WTC11 (cell line): ENCODE measurements around the gene QKI. TPM values are rescaled to one million over a fixed set of nuclear protein-coding genes. Genes with fewer than 3 reads are reported as not detected.

ENCODE experiments used
- ATAC-seq: fragments of 200-7000 bp; cut with Tn5 transposase; 2 replicates; pipeline ENCODE4 v1.10.0; 2021; ENCODE audit warnings: mild to moderate bottlenecking, moderate library complexity
- CTCF ChIA-PET: fragments of 300-600 bp; sonication (Branson Sonifier 250); formaldehyde crosslinking; loops from one replicate; lab custom pipeline; 2021; ENCODE audit warnings: antibody characterized with exemption; lab: Charles Lee
- POLR2A ChIA-PET: fragments of 350-600 bp; sonication (Branson Sonifier 250); formaldehyde crosslinking; loops from one replicate; lab custom pipeline; 2021; ENCODE audit warnings: antibody characterized with exemption; lab: Charles Lee
- DNase-seq: peaks from one replicate; pipeline ENCODE4 v3.0.0; 2021; ENCODE audit warnings: low spot score
- H3K27ac Mint-ChIP-seq: 2 replicates; pipeline ENCODE4 v1.8.0; 2021; ENCODE audit warnings: mixed read lengths
- H3K27me3 Mint-ChIP-seq: 2 replicates; pipeline ENCODE4 v1.8.0; 2021; ENCODE audit warnings: low read depth, mild to moderate bottlenecking, moderate library complexity, mixed read lengths
- H3K36me3 Mint-ChIP-seq: 2 replicates; pipeline ENCODE4 v1.8.0; 2021; ENCODE audit warnings: mixed read lengths
- H3K4me1 Mint-ChIP-seq: 2 replicates; pipeline ENCODE4 v1.8.0; 2022; ENCODE audit warnings: mixed read lengths
- H3K4me3 Mint-ChIP-seq: 2 replicates; pipeline ENCODE4 v1.8.0; 2021; ENCODE audit warnings: mild to moderate bottlenecking, moderate library complexity, mixed read lengths
- H3K9me3 Mint-ChIP-seq: 2 replicates; pipeline ENCODE4 v1.8.0; 2021; ENCODE audit warnings: mixed read lengths
- CREM ChIP-seq: sonication (generic); formaldehyde crosslinking; IDR thresholded peaks from 2 replicates; pipeline ENCODE4 v1.8.1; 2022; ENCODE audit warnings: mild to moderate bottlenecking, missing genetic modification reagents, moderate library complexity
- ELF4 ChIP-seq: sonication (generic); formaldehyde crosslinking; IDR thresholded peaks from 2 replicates; pipeline ENCODE4 v1.8.1; 2022; ENCODE audit warnings: low read depth, mild to moderate bottlenecking, moderate library complexity, missing genetic modification reagents
- FOXK1 ChIP-seq: sonication (generic); formaldehyde crosslinking; IDR thresholded peaks from 2 replicates; pipeline ENCODE4 v1.8.0; 2022; ENCODE audit warnings: mild to moderate bottlenecking, moderate library complexity, missing genetic modification reagents
- GRHL2 ChIP-seq: fragments of 250-450 bp; sonication (Bioruptor Pico); IDR thresholded peaks from 2 replicates; pipeline ENCODE4 v1.8.0; 2022; ENCODE audit warnings: mild to moderate bottlenecking, moderate library complexity; ENCODE audit not compliant: insufficient replicate concordance, severe bottlenecking
- NFATC4 ChIP-seq: fragments of 250-450 bp; sonication (Bioruptor Pico); IDR thresholded peaks from 2 replicates; pipeline ENCODE4 v1.9.0; 2021; ENCODE audit warnings: mild to moderate bottlenecking
- NR2C2 ChIP-seq: sonication (generic); formaldehyde crosslinking; IDR thresholded peaks from 2 replicates; pipeline ENCODE4 v1.8.0; 2022; ENCODE audit warnings: mild to moderate bottlenecking, missing genetic modification reagents
- RORB ChIP-seq: fragments of 250-450 bp; sonication (Bioruptor Pico); IDR thresholded peaks from 2 replicates; pipeline ENCODE4 v1.9.0; 2021; ENCODE audit warnings: mild to moderate bottlenecking
- SOX15 ChIP-seq: fragments of 250-450 bp; sonication (Bioruptor Pico); IDR thresholded peaks from 2 replicates; pipeline ENCODE4 v1.9.0; 2021; ENCODE audit warnings: mild to moderate bottlenecking
- SP1 ChIP-seq: sonication (generic); formaldehyde crosslinking; conservative IDR thresholded peaks from 2 replicates; pipeline ENCODE4 v1.8.1; 2022; ENCODE audit warnings: missing genetic modification reagents
- TEAD1 ChIP-seq: sonication (generic); formaldehyde crosslinking; IDR thresholded peaks from 2 replicates; pipeline ENCODE4 v1.8.0; 2022; ENCODE audit warnings: mild to moderate bottlenecking, missing genetic modification reagents
- TEAD4 ChIP-seq: sonication (generic); formaldehyde crosslinking; IDR thresholded peaks from 2 replicates; pipeline ENCODE4 v1.8.0; 2022; ENCODE audit warnings: mild to moderate bottlenecking, missing genetic modification reagents
- ZBTB21 ChIP-seq: sonication (generic); formaldehyde crosslinking; IDR thresholded peaks from 2 replicates; pipeline ENCODE4 v1.8.1; 2023; ENCODE audit warnings: mild to moderate bottlenecking, missing genetic modification reagents, borderline replicate concordance
- ZNF138 ChIP-seq: sonication (generic); formaldehyde crosslinking; conservative IDR thresholded peaks from 2 replicates; pipeline ENCODE4 v1.8.1; 2022; ENCODE audit warnings: mild to moderate bottlenecking, moderate library complexity, missing genetic modification reagents
- ZNF671 ChIP-seq: fragments of 250-450 bp; sonication (Bioruptor Pico); IDR thresholded peaks from 2 replicates; pipeline ENCODE4 v1.8.0; 2021; ENCODE audit warnings: mild to moderate bottlenecking
- total RNA-seq: library from RNA; stranded (reverse); gene quantifications from 3 replicates; pipeline ENCODE4 v1.2.3, GENCODE V29; 2021
- TF ChIP-seq, protein P1 (sequence below): sonication (generic); formaldehyde crosslinking; IDR thresholded peaks from 2 replicates; pipeline ENCODE4 v1.8.0; 2023; ENCODE audit warnings: mild to moderate bottlenecking, missing genetic modification reagents
- TF ChIP-seq, protein P2 (sequence below): sonication (generic); formaldehyde crosslinking; conservative IDR thresholded peaks from 2 replicates; pipeline ENCODE4 v1.8.1; 2022; ENCODE audit warnings: mild to moderate bottlenecking, missing genetic modification reagents
- TF ChIP-seq, protein P3 (sequence below): sonication (generic); formaldehyde crosslinking; IDR thresholded peaks from 2 replicates; pipeline ENCODE4 v1.8.1; 2023; ENCODE audit warnings: mild to moderate bottlenecking, missing genetic modification reagents
- TF ChIP-seq, protein P4 (sequence below): sonication (generic); formaldehyde crosslinking; IDR thresholded peaks from 2 replicates; pipeline ENCODE4 v1.8.1; 2022; ENCODE audit warnings: low read depth, missing genetic modification reagents, borderline replicate concordance
- TF ChIP-seq, protein P5 (sequence below): sonication (generic); formaldehyde crosslinking; IDR thresholded peaks from 2 replicates; pipeline ENCODE4 v1.8.1; 2023; ENCODE audit warnings: mild to moderate bottlenecking, missing genetic modification reagents, moderate library complexity
- TF ChIP-seq, protein P6 (sequence below): sonication (generic); formaldehyde crosslinking; IDR thresholded peaks from 2 replicates; pipeline ENCODE4 v1.8.0; 2022; ENCODE audit warnings: mild to moderate bottlenecking, missing genetic modification reagents

The QKI gene
- total RNA-seq, 1 experiment from 2014 or later: 145 TPM

DNA sequence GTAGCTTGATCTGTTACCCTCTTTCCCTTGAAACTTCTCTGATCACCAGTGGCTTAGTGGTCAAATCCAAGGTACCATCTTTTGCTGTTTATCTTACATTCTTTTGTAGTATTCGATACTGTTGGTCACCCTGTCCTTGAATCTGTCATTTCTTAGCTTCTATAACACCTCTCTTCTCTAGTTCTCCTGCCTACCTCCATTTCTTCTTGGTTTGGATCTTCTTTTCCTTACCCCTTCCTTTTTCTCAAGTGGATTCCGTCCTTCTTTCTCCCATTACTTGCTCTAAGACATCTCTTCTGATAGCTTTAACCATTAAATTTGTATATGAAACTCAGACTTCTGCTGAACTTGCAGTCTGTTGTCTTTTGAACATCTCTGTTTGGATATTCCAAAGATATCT is 39.9 kb downstream of the QKI start (continued):
- TF ChIP-seq, protein P1, sequence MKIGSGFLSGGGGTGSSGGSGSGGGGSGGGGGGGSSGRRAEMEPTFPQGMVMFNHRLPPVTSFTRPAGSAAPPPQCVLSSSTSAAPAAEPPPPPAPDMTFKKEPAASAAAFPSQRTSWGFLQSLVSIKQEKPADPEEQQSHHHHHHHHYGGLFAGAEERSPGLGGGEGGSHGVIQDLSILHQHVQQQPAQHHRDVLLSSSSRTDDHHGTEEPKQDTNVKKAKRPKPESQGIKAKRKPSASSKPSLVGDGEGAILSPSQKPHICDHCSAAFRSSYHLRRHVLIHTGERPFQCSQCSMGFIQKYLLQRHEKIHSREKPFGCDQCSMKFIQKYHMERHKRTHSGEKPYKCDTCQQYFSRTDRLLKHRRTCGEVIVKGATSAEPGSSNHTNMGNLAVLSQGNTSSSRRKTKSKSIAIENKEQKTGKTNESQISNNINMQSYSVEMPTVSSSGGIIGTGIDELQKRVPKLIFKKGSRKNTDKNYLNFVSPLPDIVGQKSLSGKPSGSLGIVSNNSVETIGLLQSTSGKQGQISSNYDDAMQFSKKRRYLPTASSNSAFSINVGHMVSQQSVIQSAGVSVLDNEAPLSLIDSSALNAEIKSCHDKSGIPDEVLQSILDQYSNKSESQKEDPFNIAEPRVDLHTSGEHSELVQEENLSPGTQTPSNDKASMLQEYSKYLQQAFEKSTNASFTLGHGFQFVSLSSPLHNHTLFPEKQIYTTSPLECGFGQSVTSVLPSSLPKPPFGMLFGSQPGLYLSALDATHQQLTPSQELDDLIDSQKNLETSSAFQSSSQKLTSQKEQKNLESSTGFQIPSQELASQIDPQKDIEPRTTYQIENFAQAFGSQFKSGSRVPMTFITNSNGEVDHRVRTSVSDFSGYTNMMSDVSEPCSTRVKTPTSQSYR: no peak
- TF ChIP-seq, protein P2, sequence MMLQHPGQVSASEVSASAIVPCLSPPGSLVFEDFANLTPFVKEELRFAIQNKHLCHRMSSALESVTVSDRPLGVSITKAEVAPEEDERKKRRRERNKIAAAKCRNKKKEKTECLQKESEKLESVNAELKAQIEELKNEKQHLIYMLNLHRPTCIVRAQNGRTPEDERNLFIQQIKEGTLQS (CRISPR knock-in tag): no peak
- TF ChIP-seq SOX15 (no peak), TEAD1 (no peak), NR2C2 (CRISPR knock-in tag) (no peak), SP1 (no peak), ELF4 (CRISPR knock-in tag) (no peak), ZNF138 (CRISPR knock-in tag) (no peak)
- TF ChIP-seq, protein P3, sequence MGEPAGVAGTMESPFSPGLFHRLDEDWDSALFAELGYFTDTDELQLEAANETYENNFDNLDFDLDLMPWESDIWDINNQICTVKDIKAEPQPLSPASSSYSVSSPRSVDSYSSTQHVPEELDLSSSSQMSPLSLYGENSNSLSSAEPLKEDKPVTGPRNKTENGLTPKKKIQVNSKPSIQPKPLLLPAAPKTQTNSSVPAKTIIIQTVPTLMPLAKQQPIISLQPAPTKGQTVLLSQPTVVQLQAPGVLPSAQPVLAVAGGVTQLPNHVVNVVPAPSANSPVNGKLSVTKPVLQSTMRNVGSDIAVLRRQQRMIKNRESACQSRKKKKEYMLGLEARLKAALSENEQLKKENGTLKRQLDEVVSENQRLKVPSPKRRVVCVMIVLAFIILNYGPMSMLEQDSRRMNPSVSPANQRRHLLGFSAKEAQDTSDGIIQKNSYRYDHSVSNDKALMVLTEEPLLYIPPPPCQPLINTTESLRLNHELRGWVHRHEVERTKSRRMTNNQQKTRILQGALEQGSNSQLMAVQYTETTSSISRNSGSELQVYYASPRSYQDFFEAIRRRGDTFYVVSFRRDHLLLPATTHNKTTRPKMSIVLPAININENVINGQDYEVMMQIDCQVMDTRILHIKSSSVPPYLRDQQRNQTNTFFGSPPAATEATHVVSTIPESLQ: no peak
- TF ChIP-seq, protein P4, sequence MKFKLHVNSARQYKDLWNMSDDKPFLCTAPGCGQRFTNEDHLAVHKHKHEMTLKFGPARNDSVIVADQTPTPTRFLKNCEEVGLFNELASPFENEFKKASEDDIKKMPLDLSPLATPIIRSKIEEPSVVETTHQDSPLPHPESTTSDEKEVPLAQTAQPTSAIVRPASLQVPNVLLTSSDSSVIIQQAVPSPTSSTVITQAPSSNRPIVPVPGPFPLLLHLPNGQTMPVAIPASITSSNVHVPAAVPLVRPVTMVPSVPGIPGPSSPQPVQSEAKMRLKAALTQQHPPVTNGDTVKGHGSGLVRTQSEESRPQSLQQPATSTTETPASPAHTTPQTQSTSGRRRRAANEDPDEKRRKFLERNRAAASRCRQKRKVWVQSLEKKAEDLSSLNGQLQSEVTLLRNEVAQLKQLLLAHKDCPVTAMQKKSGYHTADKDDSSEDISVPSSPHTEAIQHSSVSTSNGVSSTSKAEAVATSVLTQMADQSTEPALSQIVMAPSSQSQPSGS (CRISPR knock-in tag): no peak
- TF ChIP-seq, all 79 proteins: peak for 0

DNA sequence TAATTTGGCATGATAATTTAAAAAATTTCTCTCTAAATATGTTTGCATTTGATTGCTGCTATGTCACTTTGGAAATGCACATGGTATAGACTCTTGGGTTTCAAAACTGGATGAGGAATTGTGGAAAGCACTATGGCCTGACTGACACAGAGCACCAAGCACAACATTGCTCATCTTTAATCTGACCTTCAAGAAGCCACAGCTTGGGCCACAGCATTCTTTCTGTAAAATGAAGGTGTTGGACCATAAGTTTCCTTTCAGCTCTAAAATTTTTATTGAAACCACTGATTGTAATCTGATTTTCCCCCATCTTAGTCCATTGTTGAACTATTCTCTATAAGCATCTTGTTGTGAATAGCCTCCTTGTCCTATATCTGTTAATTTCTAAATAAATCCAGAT is 41.0 kb downstream of the QKI start:
- TF ChIP-seq NFATC4 (CRISPR knock-in tag) (no peak), ZBTB21 (CRISPR knock-in tag) (no peak)
- CTCF ChIA-PET: no interaction called here
- Mint-ChIP-seq H3K9me3 (no peaks in the 10 kb centered on the region), H3K4me3 (no peak overlapping the region), H3K4me1 (peaks cover 55% of the 10 kb centered on the region), H3K36me3 (no peaks in the 10 kb centered on the region), H3K27me3 (no peaks in the 10 kb centered on the region), H3K27ac (no peak overlapping the region)
- POLR2A ChIA-PET: no interaction called here
- no peak for ATAC-seq
- DNase-seq: no peak

DNA sequence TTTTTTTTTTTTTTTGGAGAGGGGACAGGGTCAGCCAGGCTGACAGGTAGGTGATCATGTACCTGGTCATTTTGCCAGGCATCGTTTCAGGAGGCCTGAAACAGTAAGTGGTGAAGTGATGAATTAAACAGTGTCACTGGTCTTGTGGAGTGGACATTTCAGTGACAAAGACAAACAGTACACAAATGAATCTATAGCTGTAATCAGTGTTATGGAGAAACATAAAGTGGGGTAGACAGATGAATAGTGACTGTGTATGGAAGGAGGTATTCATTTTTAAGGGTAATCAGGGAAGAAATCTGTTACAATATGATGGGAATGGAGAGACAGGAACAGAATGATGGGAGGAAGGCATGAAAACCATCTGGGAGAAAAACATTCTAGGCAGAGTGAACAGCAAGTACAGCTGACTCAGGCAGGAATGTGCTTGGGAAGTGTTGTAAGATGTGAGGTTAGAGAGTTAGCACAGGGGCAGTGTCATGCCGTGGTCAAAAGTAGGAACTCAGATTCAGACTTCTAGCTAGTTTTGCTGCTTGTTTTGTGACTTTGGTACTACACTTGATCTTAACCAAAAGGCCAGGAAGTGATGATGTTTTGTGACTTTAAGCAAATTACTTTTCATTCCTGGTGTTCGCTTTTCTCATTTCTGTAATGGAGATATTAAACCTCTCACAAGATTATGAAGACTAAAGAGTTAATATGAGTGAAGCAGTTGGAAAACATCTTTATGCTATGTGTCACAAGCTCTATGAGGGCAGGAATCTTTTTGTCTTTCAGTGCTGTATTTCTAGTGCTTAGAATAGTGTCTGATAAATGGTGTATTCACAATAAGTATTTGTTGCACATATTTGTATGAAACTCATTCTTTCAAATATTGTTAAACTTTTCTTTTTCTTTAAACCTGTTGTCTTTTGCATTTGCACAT is 43.4 kb downstream of the QKI start:
- Mint-ChIP-seq H3K4me1 (peaks cover 51% of the 10 kb centered on the region), H3K36me3 (no peaks in the 10 kb centered on the region), H3K9me3 (no peaks in the 10 kb centered on the region), H3K27me3 (no peaks in the 10 kb centered on the region), H3K27ac (peak overlapping the region; percentile 1; the same call in 1 of the 2 replicates), H3K4me3 (no peak overlapping the region)
- ATAC-seq: peak; percentile 38; the same call in 1 of the 2 replicates
- CTCF ChIA-PET: no interaction called here
- TF ChIP-seq RORB (no peak), FOXK1 (no peak), CREM (CRISPR knock-in tag) (no peak), ZNF671 (CRISPR knock-in tag) (no peak), GRHL2 (no peak), TEAD4 (CRISPR knock-in tag) (no peak)
- TF ChIP-seq, protein P5, sequence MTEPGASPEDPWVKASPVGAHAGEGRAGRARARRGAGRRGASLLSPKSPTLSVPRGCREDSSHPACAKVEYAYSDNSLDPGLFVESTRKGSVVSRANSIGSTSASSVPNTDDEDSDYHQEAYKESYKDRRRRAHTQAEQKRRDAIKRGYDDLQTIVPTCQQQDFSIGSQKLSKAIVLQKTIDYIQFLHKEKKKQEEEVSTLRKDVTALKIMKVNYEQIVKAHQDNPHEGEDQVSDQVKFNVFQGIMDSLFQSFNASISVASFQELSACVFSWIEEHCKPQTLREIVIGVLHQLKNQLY (CRISPR knock-in tag): no peak
- TF ChIP-seq, protein P2 (CRISPR knock-in tag): no peak
- TF ChIP-seq, protein P6, sequence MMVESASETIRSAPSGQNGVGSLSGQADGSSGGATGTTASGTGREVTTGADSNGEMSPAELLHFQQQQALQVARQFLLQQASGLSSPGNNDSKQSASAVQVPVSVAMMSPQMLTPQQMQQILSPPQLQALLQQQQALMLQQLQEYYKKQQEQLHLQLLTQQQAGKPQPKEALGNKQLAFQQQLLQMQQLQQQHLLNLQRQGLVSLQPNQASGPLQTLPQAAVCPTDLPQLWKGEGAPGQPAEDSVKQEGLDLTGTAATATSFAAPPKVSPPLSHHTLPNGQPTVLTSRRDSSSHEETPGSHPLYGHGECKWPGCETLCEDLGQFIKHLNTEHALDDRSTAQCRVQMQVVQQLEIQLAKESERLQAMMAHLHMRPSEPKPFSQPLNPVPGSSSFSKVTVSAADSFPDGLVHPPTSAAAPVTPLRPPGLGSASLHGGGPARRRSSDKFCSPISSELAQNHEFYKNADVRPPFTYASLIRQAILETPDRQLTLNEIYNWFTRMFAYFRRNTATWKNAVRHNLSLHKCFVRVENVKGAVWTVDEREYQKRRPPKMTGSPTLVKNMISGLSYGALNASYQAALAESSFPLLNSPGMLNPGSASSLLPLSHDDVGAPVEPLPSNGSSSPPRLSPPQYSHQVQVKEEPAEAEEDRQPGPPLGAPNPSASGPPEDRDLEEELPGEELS (CRISPR knock-in tag): no peak
- DNase-seq: no peak
- POLR2A ChIA-PET: no interaction called here
